ENCODE data around the gene ANO6. TPM values are rescaled to one million over a fixed set of nuclear protein-coding genes. Genes with fewer than 3 reads are reported as not detected.

The ANO6 gene
- total RNA-seq, 4 donors from 2014 or later = 31.8 to 43.5 (median 34.1) TPM

- WGBS = over 99% methylated on average over 5 of the region's 5 CpGs
- Histone ChIP-seq H3K27ac (no peak overlapping the region), H3K4me1 (no peaks in the 10 kb centered on the region), H3K27me3 (no peaks in the 10 kb centered on the region), H3K36me3 (peaks cover 22% of the 10 kb centered on the region), H3K4me3 (no peak overlapping the region), H3K9me3 (no peaks in the 10 kb centered on the region)
- no peak for TF ChIP-seq POLR2A (IDR thresholded peaks at IDR 0.05)
- TF ChIP-seq CTCF (IDR thresholded peaks at IDR 0.05) = no peak
- no peak for TF ChIP-seq EP300 (IDR thresholded peaks at IDR 0.05)
- no peak for TF ChIP-seq POLR2AphosphoS5 (IDR thresholded peaks at IDR 0.05)
- no peak for DNase-seq (ENCODE audit: low spot score in 2 of 2)
Observed at GRCh38 chr12:45432710-45433109, 216.8 kb downstream of the ANO6 start.

GRCh38 chr12:45433441-45433868 lies 217.6 kb downstream of the ANO6 start:
- Histone ChIP-seq H3K27ac (no peak overlapping the region), H3K4me3 (no peak overlapping the region), H3K36me3 (peaks cover 21% of the 10 kb centered on the region), H3K27me3 (no peaks in the 10 kb centered on the region), H3K9me3 (no peaks in the 10 kb centered on the region), H3K4me1 (no peaks in the 10 kb centered on the region)
- 58% methylated on average over 6 of the region's 6 CpGs for WGBS
- TF ChIP-seq CTCF (IDR thresholded peaks at IDR 0.05) (no peak), POLR2A (IDR thresholded peaks at IDR 0.05) (no peak), POLR2AphosphoS5 (IDR thresholded peaks at IDR 0.05) (no peak), EP300 (IDR thresholded peaks at IDR 0.05) (no peak)
- DNase-seq (ENCODE audit: low spot score in 2 of 2) = no peak

GRCh38 chr12:45434094-45434493 lies 218.2 kb downstream of the ANO6 start:
- Histone ChIP-seq H3K36me3 (peaks cover 14% of the 10 kb centered on the region), H3K27me3 (no peaks in the 10 kb centered on the region), H3K4me1 (no peaks in the 10 kb centered on the region), H3K9me3 (no peaks in the 10 kb centered on the region), H3K27ac (no peak overlapping the region), H3K4me3 (no peak overlapping the region)
- no peak for TF ChIP-seq POLR2A (IDR thresholded peaks at IDR 0.05)
- TF ChIP-seq CTCF (IDR thresholded peaks at IDR 0.05) = no peak
- no peak for TF ChIP-seq POLR2AphosphoS5 (IDR thresholded peaks at IDR 0.05)
- no peak for TF ChIP-seq EP300 (IDR thresholded peaks at IDR 0.05)
- 78% methylated on average over 7 of the region's 7 CpGs for WGBS
- no peak for DNase-seq (ENCODE audit: low spot score in 2 of 2)

- WGBS = 58% methylated on average over 3 of the region's 3 CpGs
- Histone ChIP-seq H3K9me3 (peaks cover 3% of the 10 kb centered on the region), H3K4me3 (no peak overlapping the region), H3K27ac (no peak overlapping the region), H3K36me3 (peaks cover 3% of the 10 kb centered on the region), H3K27me3 (no peaks in the 10 kb centered on the region), H3K4me1 (no peaks in the 10 kb centered on the region)
- no peak for DNase-seq (ENCODE audit: low spot score in 2 of 2)
- TF ChIP-seq CTCF (IDR thresholded peaks at IDR 0.05) (no peak), POLR2AphosphoS5 (IDR thresholded peaks at IDR 0.05) (no peak), POLR2A (IDR thresholded peaks at IDR 0.05) (no peak), EP300 (IDR thresholded peaks at IDR 0.05) (no peak)
Observed at GRCh38 chr12:45435945-45436710, 220.2 kb downstream of the ANO6 start.

GRCh38 chr12:45439039-45439438 lies 223.1 kb downstream of the ANO6 start:
- WGBS = 70% methylated on average over 4 of the region's 4 CpGs
- DNase-seq (ENCODE audit: low spot score in 2 of 2) = no peak
- no peak overlapping the region for H3K4me3 ChIP-seq
- TF ChIP-seq POLR2A (IDR thresholded peaks at IDR 0.05) (no peak), POLR2AphosphoS5 (IDR thresholded peaks at IDR 0.05) (no peak), EP300 (IDR thresholded peaks at IDR 0.05) (no peak), CTCF (IDR thresholded peaks at IDR 0.05) (no peak)
- H3K27ac ChIP-seq = no peak overlapping the region
- H3K9me3 ChIP-seq = peaks cover 8% of the 10 kb centered on the region
- peaks cover 2% of the 10 kb centered on the region for H3K36me3 ChIP-seq
- no peaks in the 10 kb centered on the region for H3K4me1 ChIP-seq
- H3K27me3 ChIP-seq = no peaks in the 10 kb centered on the region
